ENCODE measurements around the gene DDX55. TPM values are rescaled to one million over a fixed set of nuclear protein-coding genes. Genes with fewer than 3 reads are reported as not detected.

DDX55 gene
- total and polyA plus RNA-seq, 2 of the 13 experiments (the other 11 are each of a cell fraction or from before 2014, with no cell fraction given): 22.2 to 37.0 TPM

DNA sequence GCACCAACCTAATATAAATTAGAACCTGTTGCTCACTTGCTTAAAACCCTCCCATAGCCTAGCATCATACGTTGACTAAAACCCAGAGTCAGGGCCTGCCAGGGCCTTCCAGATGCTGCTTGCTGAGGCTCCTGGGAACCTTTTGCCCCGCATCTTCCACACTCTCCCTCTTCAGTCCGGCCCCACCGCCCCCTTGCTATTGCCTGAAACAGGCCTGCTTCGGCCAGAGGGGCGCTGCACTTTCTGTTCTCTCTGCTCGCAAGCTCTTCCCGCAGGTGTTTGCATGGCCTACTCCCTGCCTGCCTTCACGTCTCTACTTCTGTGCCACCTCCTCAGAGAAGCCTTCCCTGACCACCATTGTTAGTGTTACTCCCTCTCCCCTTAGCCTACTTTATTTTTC, 55.3 kb downstream of the DDX55 start:
- FAIRE-seq (no peak), ATAC-seq (no peak), DNase-seq (ENCODE audit: low spot score) (no peak)
- POLR2A ChIA-PET: no interaction called here
- no peak for TF ChIP-seq ZNF260 (CRISPR knock-in tag; IDR thresholded peaks at IDR 0.05; ENCODE audit: borderline replicate concordance, low read depth)
- Histone ChIP-seq H3K4me2 (ENCODE audit: low read depth, low read length) (no peak overlapping the region), H3K79me2 (ENCODE audit: insufficient read depth, low read length) (no peaks in the 10 kb centered on the region), H3K9me3 (ENCODE audit: low read length) (no peaks in the 10 kb centered on the region), H3K4me3 (replicated peaks in 1 of 3; ENCODE audit: insufficient read depth in 1 of 3, low read depth in 2 of 3, low read length in 3 of 3) (no peak overlapping the region), H3K4me1 (ENCODE audit: insufficient read depth, low read length) (no peaks in the 10 kb centered on the region), H3K27me3 (ENCODE audit: control insufficient read depth in 1 of 2, insufficient read depth in 2 of 2, low read length in 2 of 2) (no peaks in the 10 kb centered on the region), H3K9ac (ENCODE audit: insufficient read depth, low read depth, low read length) (no peak overlapping the region), H4K20me1 (ENCODE audit: insufficient read depth, low read length) (no peaks in the 10 kb centered on the region), H3K36me3 (replicated peaks in 1 of 2; ENCODE audit: control insufficient read depth in 1 of 2, insufficient read depth in 2 of 2, low read length in 2 of 2) (peaks cover 2 to 53% of the 10 kb centered on the region in 2 experiments; a peak in 4 of 5 replicates), H2AFZ (ENCODE audit: low read length) (no peak overlapping the region), H3K27ac (ENCODE audit: extremely low read length, insufficient read depth, low read length) (no peak overlapping the region)
- intact Hi-C loops (cut with micrococcal nuclease; ENCODE audit: unreplicated experiment): no loop called here
- no TSS peak for BruUV-seq (replicated peaks)
- in situ Hi-C loops (cut with HindIII; ENCODE audit: extremely low pct_ligation_motif_present, low pct_unique_long_range_greater_than_20kb): no loop called here
- CTCF ChIA-PET (ENCODE audit: low intra/inter-chr PET ratio, low total read pairs): no interaction called here
- 92% methylated on average over 9 of the region's 9 CpGs for WGBS (ENCODE audit: low lambda C conversion rate)

DNA sequence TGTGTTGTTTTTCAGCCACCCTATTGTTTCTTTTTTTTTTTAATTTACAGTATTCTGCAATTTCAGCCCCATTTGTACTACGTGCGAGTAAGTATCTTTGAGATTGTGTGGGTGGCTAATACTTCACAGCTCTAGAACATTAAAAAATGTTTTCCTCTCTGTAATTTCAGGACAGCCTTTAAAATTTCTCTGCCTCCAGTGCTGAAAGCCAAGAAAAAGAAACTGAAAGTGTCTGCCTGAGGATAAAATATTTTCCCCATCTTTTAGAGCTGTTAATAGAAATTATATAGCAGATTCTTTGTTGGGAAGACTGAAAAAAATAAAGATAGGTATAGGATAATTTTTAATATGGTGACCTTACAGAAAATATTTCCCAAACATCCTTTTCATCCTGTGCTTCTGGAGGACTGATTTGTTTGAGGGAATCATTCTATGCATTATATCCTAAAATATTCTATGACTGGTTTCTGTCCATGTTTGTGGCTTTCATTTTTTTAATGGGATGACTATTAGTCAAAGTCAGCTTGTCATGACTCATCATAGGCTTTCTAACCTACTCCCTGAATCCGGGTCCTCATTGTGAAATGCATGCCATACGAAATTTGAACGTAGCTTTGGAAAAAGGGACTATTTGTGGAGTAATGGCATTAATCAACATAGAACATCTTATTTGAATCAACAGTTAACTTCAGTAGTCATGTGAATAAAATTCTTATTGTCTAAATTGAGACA, 58.3 kb downstream of the DDX55 start:
- Histone ChIP-seq H4K20me1 (ENCODE audit: insufficient read depth, low read length) (no peaks in the 10 kb centered on the region), H3K4me2 (ENCODE audit: low read depth, low read length) (no peak overlapping the region), H3K27ac (ENCODE audit: extremely low read length, insufficient read depth, low read length) (no peak overlapping the region), H2AFZ (ENCODE audit: low read length) (no peak overlapping the region), H3K36me3 (replicated peaks in 1 of 2; ENCODE audit: control insufficient read depth in 1 of 2, insufficient read depth in 2 of 2, low read length in 2 of 2) (peaks cover 2 to 33% of the 10 kb centered on the region in 2 experiments; a peak in 4 of 5 replicates), H3K4me3 (replicated peaks in 1 of 3; ENCODE audit: insufficient read depth in 1 of 3, low read depth in 2 of 3, low read length in 3 of 3) (no peak overlapping the region), H3K79me2 (ENCODE audit: insufficient read depth, low read length) (no peaks in the 10 kb centered on the region), H3K4me1 (ENCODE audit: insufficient read depth, low read length) (no peaks in the 10 kb centered on the region), H3K9ac (ENCODE audit: insufficient read depth, low read depth, low read length) (no peak overlapping the region), H3K27me3 (ENCODE audit: control insufficient read depth in 1 of 2, insufficient read depth in 2 of 2, low read length in 2 of 2) (no peaks in the 10 kb centered on the region), H3K9me3 (ENCODE audit: low read length) (no peaks in the 10 kb centered on the region)
- ChIA-PET POLR2A (interaction anchor here (1.4 kb wide), 1 partner anchor 52 kb away, joined by 6 read pairs; the partner anchor contains the start of gene ATP6V0A2), CTCF (ENCODE audit: low intra/inter-chr PET ratio, low total read pairs) (no interaction called here)
- TF ChIP-seq TBL1XR1 (IDR thresholded peaks at IDR 0.05; ENCODE audit: borderline replicate concordance, low read length, partially characterized antibody): no peak
- TF ChIP-seq, protein P1, sequence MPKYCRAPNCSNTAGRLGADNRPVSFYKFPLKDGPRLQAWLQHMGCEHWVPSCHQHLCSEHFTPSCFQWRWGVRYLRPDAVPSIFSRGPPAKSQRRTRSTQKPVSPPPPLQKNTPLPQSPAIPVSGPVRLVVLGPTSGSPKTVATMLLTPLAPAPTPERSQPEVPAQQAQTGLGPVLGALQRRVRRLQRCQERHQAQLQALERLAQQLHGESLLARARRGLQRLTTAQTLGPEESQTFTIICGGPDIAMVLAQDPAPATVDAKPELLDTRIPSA (CRISPR knock-in tag; IDR thresholded peaks at IDR 0.05; ENCODE audit: borderline replicate concordance): no peak
- no peak for TF ChIP-seq ONECUT2 (CRISPR knock-in tag; IDR thresholded peaks at IDR 0.05)
- TF ChIP-seq ZNF446 (CRISPR knock-in tag; IDR thresholded peaks at IDR 0.05): no peak
- TF ChIP-seq, protein P2, sequence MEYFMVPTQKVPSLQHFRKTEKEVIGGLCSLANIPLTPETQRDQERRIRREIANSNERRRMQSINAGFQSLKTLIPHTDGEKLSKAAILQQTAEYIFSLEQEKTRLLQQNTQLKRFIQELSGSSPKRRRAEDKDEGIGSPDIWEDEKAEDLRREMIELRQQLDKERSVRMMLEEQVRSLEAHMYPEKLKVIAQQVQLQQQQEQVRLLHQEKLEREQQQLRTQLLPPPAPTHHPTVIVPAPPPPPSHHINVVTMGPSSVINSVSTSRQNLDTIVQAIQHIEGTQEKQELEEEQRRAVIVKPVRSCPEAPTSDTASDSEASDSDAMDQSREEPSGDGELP (IDR thresholded peaks at IDR 0.05; ENCODE audit: borderline replicate concordance, low read depth): no peak
- TF ChIP-seq NONO (IDR thresholded peaks at IDR 0.05): no peak
- TF ChIP-seq NONO (CRISPR knock-in tag; conservative IDR thresholded peaks at IDR 0.05): no peak
- TF ChIP-seq ERF (CRISPR knock-in tag; IDR thresholded peaks at IDR 0.05): no peak
- no peak for DNase-seq (ENCODE audit: low spot score)
- intact Hi-C loops (cut with micrococcal nuclease; ENCODE audit: unreplicated experiment): no loop called here
- 98% methylated on average over 5 of the region's 5 CpGs for WGBS (ENCODE audit: low lambda C conversion rate)
- in situ Hi-C loops (cut with HindIII; ENCODE audit: extremely low pct_ligation_motif_present, low pct_unique_long_range_greater_than_20kb): no loop called here
- ATAC-seq: no peak
- BruUV-seq (replicated peaks): no TSS peak
- FAIRE-seq: no peak

All from HepG2 (cell line).